Psoas muscle (tissue), 8 donors: ENCODE measurements around the gene LRP1-AS. TPM values are rescaled to one million over a fixed set of nuclear protein-coding genes. Genes with fewer than 3 reads are reported as not detected.
A peak's percentile ranks its signal among the peaks of the same experiment; 100 is the strongest.

Source experiments
- ATAC-seq, 4 donors: fragments of 200-7000 bp; cut with Tn5 transposase; one replicate each; pipeline ENCODE4 v1.9.1; 2020; ENCODE audit warnings: moderate library complexity in 3 of 4, mild to moderate bottlenecking in 2 of 4
- DNase-seq, 2 donors: peaks; one replicate each; pipeline ENCODE4 v3.0.0-alpha.2; 2020
- H3K27ac ChIP-seq: fragments of 200-600 bp; one replicate; pipeline ENCODE4 v1.8.0; 2022
- H3K27me3 ChIP-seq, 3 donors: fragments of 200-600 bp in 1 of 3; one replicate each; pipeline versions ENCODE4 v1.6.1 to v1.8.0; 2013 to 2022; ENCODE audit warnings: low read length in 2 of 3, mild to moderate bottlenecking in 2 of 3, moderate library complexity in 1 of 3; ENCODE audit not compliant: insufficient read depth in 3 of 3
- H3K36me3 ChIP-seq, 2 donors: fragments of 200-600 bp in 1 of 2; one replicate each; pipeline versions ENCODE4 v1.6.1 to v1.8.0; 2013 to 2022; ENCODE audit warnings: low read depth in 1 of 2, mild to moderate bottlenecking in 1 of 2, moderate library complexity in 1 of 2; ENCODE audit not compliant: insufficient read depth in 1 of 2
- H3K4me1 ChIP-seq: fragments of 200-600 bp; one replicate; pipeline ENCODE4 v1.8.0; 2022
- H3K4me3 ChIP-seq: fragments of 200-600 bp; one replicate; pipeline ENCODE4 v1.8.0; 2022; ENCODE audit warnings: mild to moderate bottlenecking
- H3K9me3 ChIP-seq: fragments of 200-600 bp; one replicate; pipeline ENCODE4 v1.8.0; 2022
- CTCF ChIP-seq: fragments of 200-600 bp; IDR thresholded peaks from one replicate; pipeline ENCODE4 v1.8.0; 2022; ENCODE audit warnings: antibody characterized with exemption
- WGBS, 3 donors: extraction: QIAGEN DNeasy Blood & Tissue Kit; methylation state at CpG; one replicate each; pipeline versions ENCODE4 v1.1.6 to v1.1.7; 2013; 5-methylcytosine and 5-hydroxymethylcytosine counted together
- intact Hi-C, 2 donors: fragments of 100-400 bp; cut with DNase I; formaldehyde crosslinking; loops; one replicate each; pipeline versions ENCODE4 v1.11.0 to v1.14.2; 2022
- polyA plus RNA-seq, 3 donors: library from polyadenylated mRNA; stranded (reverse); fragments of 200-250 nt; gene quantifications; one replicate each; pipeline ENCODE4 v1.2.3, GENCODE V29; 2013
- total RNA-seq, 4 donors: library from RNA; stranded (reverse); fragmentation: NEBNext Ultra II Directional in 2 of 4; extraction: Animal tissue kit (Norgen Biotek cat#: 25700) in 2 of 4; gene quantifications; one replicate each; pipeline versions ENCODE4 v1.2.1 to v1.2.4, GENCODE V29; 2021 to 2023
- donor health status: healthy with polysubstance abuse.
- donor health status: DM: no; HTN: no; CAD: no; lungs with moderate emphysema.
- donor health status: Bipolar disorder and iron deficiency.
- donor health status: healthy.
- donor health status: DM: yes; HTN: yes; CAD: no.
- donor health status: DM: no; HTN: no; CAD: no.
- donor health status: DM: no; HTN: no; CAD: no.
- donor health status: DM: yes; HTN: yes; CAD: no.

Gene LRP1-AS
- total and polyA plus RNA-seq, 7 donors: not detected

DNA sequence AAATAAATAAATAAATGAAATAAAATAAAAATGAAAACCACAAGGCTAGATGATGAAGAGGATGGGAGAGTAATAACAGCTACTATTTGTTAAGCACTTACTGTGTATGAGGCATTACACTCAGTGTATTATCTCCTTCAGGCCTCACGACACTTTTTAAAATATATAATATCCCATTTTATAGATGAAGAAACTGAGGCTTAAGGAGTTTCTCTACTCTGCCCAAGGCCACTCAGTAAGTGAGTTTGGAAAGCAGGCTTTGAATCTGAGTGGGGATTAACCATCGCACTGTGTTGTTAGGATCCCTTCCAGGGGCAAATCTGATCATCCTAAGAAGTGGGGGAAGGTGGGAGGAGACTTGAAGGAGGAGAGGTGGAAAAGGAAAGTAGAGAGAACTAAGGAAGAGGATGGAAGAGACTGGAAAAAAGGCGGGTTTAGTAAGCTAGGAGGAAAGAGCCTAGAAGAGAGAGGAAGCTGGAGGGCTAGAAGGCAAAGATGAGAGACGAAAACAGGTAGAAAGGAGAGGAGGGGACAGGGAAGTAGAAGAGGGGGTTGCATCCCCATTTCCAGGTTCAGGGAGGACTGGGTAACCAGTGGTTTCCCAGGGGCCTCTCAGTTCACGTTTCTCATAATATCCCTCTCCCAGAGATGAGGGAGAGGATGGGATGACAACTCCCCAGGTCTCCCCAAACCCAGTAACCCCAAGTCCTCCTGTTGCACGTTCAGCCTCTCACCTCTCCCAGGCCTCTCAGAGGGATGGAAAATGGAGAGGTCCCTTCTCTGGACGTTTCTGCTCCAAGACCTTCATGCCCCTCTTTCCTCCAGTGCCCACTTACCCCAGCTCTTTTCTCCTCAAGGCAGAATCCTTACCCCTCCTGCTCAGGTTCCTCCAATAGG lies 38.0 kb downstream of the LRP1-AS start:
- Histone ChIP-seq H3K4me3 (peak overlapping the region; percentile 72), H3K27ac (peak overlapping the region; percentile 88), H3K27me3 (no peaks in the 10 kb centered on the region), H3K4me1 (peaks cover 11% of the 10 kb centered on the region), H3K9me3 (no peaks in the 10 kb centered on the region), H3K36me3 (peaks cover 0 to 11% of the 10 kb centered on the region in 2 donors)
- intact Hi-C loops: loop anchor here in 1 of 2 donors (5.0 kb wide), 1 partner anchor 102 kb away; the partner anchor contains the start of gene ZBTB39
- ATAC-seq (no peak), DNase-seq (no peak)
- WGBS, 3 donors: 60 to 64% (median 62%) methylated on average over 7 of the region's 7 CpGs
- TF ChIP-seq CTCF: no peak

GRCh38 chr12:57107456-57108155 lies 39.8 kb downstream of the LRP1-AS start:
- DNase-seq: peak in 1 of 2 donors; percentile 30
- peaks cover 8% of the 10 kb centered on the region for H3K4me1 ChIP-seq

DNA sequence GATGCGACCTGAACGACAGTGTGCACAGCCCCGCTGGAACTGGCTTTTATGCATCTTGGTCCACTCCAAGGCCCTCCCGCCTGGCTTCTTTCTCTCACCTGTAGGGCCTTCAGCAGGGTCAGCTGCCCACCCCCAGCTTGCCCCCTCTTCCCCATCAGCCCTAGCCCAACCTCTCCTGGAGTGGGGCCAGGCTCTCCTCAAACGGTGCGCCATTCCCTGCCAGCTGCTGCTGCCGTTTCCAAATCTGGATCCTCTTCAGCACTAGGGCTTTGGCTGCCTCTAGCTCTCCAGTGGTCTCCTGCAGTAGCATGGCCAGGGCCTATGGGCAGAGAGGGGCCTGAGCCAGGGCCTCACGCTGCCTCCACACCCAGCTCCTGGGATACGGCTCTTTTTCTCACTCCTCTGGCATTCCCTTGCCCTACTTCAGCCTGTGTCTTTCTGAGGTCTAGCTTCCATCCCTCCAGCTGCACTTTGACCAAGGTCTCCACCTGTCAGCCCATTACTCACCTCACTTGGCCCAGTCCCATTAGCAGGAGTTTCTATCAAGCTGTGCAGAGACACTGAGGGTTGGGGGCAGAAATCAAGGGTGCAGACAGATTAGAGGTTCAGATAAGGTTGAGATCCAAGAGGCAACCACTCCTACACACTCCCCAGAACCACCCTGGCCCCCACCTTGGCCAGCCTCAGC lies 41.3 kb downstream of the LRP1-AS start:
- no peaks in the 10 kb centered on the region for H3K27me3 ChIP-seq
- no peak overlapping the region for H3K4me3 ChIP-seq
- no peaks in the 10 kb centered on the region for H3K4me1 ChIP-seq
- DNase-seq (no peak), ATAC-seq (no peak)
- 57 to 66% (median 61%) methylated on average over 9 of the region's 9 CpGs for WGBS, 3 donors
- intact Hi-C loops: no loop called here
- no peak for TF ChIP-seq CTCF
- H3K36me3 ChIP-seq: peaks cover 0 to 11% of the 10 kb centered on the region in 2 donors
- no peak overlapping the region for H3K27ac ChIP-seq
- no peaks in the 10 kb centered on the region for H3K9me3 ChIP-seq

More at GRCh38 chr12:57107456-57108155, 39.8 kb downstream of the LRP1-AS start:
- TF ChIP-seq CTCF: no peak
- peaks cover 0 to 11% of the 10 kb centered on the region in 2 donors for H3K36me3 ChIP-seq
- WGBS, 3 donors: 74 to 78% (median 75%) methylated on average over 7 of the region's 7 CpGs
- no peak overlapping the region for H3K4me3 ChIP-seq
- H3K9me3 ChIP-seq: no peaks in the 10 kb centered on the region
- ATAC-seq: no peak
- H3K27ac ChIP-seq: no peak overlapping the region
- intact Hi-C loops: no loop called here
- no peaks in the 10 kb centered on the region for H3K27me3 ChIP-seq

- no peaks in the 10 kb centered on the region for H3K4me1 ChIP-seq
- ATAC-seq: no peak
Observed at GRCh38 chr12:57105011-57105753, 42.2 kb downstream of the LRP1-AS start.

More at GRCh38 chr12:57105011-57105753, 42.2 kb downstream of the LRP1-AS start:
- no peaks in the 10 kb centered on the region for H3K9me3 ChIP-seq
- no peak overlapping the region for H3K4me3 ChIP-seq
- intact Hi-C loops: no loop called here
- H3K27ac ChIP-seq: no peak overlapping the region
- peak in 1 of 2 donors; percentile 49 for DNase-seq
- peaks cover 0 to 12% of the 10 kb centered on the region in 2 donors for H3K36me3 ChIP-seq
- no peak for TF ChIP-seq CTCF
- no peaks in the 10 kb centered on the region for H3K27me3 ChIP-seq
- 91 to 95% (median 95%) methylated on average over 14 of the region's 14 CpGs for WGBS, 3 donors
